Endodermal cell (in vitro differentiated cells): ENCODE data around the gene LMF1. TPM values are rescaled to one million over a fixed set of nuclear protein-coding genes. Genes with fewer than 3 reads are reported as not detected.

Experiments
- DNase-seq: peaks from one replicate; pipeline ENCODE4 v3.0.0-alpha.2; 2017
- H3K27ac ChIP-seq: 2 replicates; pipeline ENCODE4 v1.5.1; 2013; ENCODE audit warnings: mild to moderate bottlenecking, low read depth, low read length, moderate library complexity
- H3K27me3 ChIP-seq: 2 replicates; pipeline ENCODE4 v1.6.1; 2013; ENCODE audit warnings: mild to moderate bottlenecking, low read length, moderate library complexity; ENCODE audit not compliant: insufficient read depth, control insufficient read depth, poor library complexity, severe bottlenecking
- H3K36me3 ChIP-seq: 2 replicates; pipeline ENCODE4 v1.7.0; 2013; ENCODE audit warnings: mild to moderate bottlenecking, low read length, moderate library complexity; ENCODE audit not compliant: control insufficient read depth, insufficient read depth
- H3K4me1 ChIP-seq: one replicate; pipeline ENCODE4 v1.7.0; 2013; ENCODE audit warnings: low read length; ENCODE audit not compliant: control insufficient read depth, insufficient read depth
- H3K4me3 ChIP-seq: 2 replicates; pipeline ENCODE4 v1.5.1; 2013; ENCODE audit warnings: mild to moderate bottlenecking, low read length, moderate library complexity
- H3K9ac ChIP-seq: 2 replicates; pipeline ENCODE4 v1.6.1; 2013; ENCODE audit warnings: mild to moderate bottlenecking, low read length, moderate library complexity; ENCODE audit not compliant: poor library complexity, severe bottlenecking; ENCODE audit errors: extremely low read depth
- H3K9me3 ChIP-seq: 2 replicates; pipeline ENCODE4 v1.6.1; 2013; ENCODE audit warnings: mild to moderate bottlenecking, low read length, moderate library complexity; ENCODE audit not compliant: control insufficient read depth
- H3K27ac Mint-ChIP-seq: 2 replicates; pipeline ENCODE4 v1.8.0; 2020; ENCODE audit warnings: mixed read lengths
- H3K27me3 Mint-ChIP-seq: 2 replicates; pipeline ENCODE4 v1.8.0; 2021; ENCODE audit warnings: mild to moderate bottlenecking, mixed read lengths; ENCODE audit not compliant: insufficient read depth
- H3K36me3 Mint-ChIP-seq: 2 replicates; pipeline ENCODE4 v1.8.0; 2020; ENCODE audit warnings: low read depth, mixed read lengths
- H3K4me1 Mint-ChIP-seq: 2 replicates; pipeline ENCODE4 v1.8.0; 2020; ENCODE audit warnings: mixed read lengths
- H3K4me3 Mint-ChIP-seq: 2 replicates; pipeline ENCODE4 v1.8.0; 2020; ENCODE audit warnings: mild to moderate bottlenecking, moderate library complexity, mixed read lengths
- H3K9me3 Mint-ChIP-seq: 2 replicates; pipeline ENCODE4 v1.8.0; 2020; ENCODE audit warnings: mild to moderate bottlenecking, mixed read lengths
- WGBS, 2 experiments: methylation state at CpG; one replicate each; pipeline versions ENCODE4 v1.1.5 to v1.1.7; 2013; ENCODE audit warnings: missing lambda C conversion rate in 2 of 2, mixed read lengths in 1 of 2; ENCODE audit not compliant: insufficient coverage in 1 of 2, insufficient read length in 1 of 2; 5-methylcytosine and 5-hydroxymethylcytosine counted together
- total RNA-seq, 2 donors: library from RNA; stranded (reverse); fragmentation: NEBNext Ultra II Directional in 1 of 2; extraction: Animal tissue kit (Norgen Biotek cat#: 25700) in 1 of 2; gene quantifications; 2 replicates in 1 of 2; 3 replicates in 1 of 2; pipeline ENCODE4 v1.2.1, GENCODE V29; 2021
- TF ChIP-seq, protein P1 (sequence below): fragments of 200-600 bp; sonication (generic); conservative IDR thresholded peaks from 2 replicates; pipeline ENCODE4 v1.5.0; 2021; ENCODE audit warnings: antibody characterized with exemption, mild to moderate bottlenecking

Gene LMF1
- total RNA-seq, 2 donors from 2014 or later = 13.7 to 15.1 TPM

GRCh38 chr16:898216-898615 lies 72.6 kb downstream of the LMF1 start:
- Histone ChIP-seq H3K9ac (no peak overlapping the region), H3K27ac (no peak overlapping the region), H3K36me3 (no peaks in the 10 kb centered on the region), H3K4me1 (no peaks in the 10 kb centered on the region), H3K9me3 (no peaks in the 10 kb centered on the region), H3K4me3 (no peak overlapping the region), H3K27me3 (no peaks in the 10 kb centered on the region)
- Mint-ChIP-seq H3K27ac (no peak overlapping the region), H3K27me3 (no peaks in the 10 kb centered on the region), H3K4me3 (no peak overlapping the region), H3K9me3 (no peaks in the 10 kb centered on the region), H3K36me3 (peaks cover 4% of the 10 kb centered on the region), H3K4me1 (no peaks in the 10 kb centered on the region)
- TF ChIP-seq, protein P1, sequence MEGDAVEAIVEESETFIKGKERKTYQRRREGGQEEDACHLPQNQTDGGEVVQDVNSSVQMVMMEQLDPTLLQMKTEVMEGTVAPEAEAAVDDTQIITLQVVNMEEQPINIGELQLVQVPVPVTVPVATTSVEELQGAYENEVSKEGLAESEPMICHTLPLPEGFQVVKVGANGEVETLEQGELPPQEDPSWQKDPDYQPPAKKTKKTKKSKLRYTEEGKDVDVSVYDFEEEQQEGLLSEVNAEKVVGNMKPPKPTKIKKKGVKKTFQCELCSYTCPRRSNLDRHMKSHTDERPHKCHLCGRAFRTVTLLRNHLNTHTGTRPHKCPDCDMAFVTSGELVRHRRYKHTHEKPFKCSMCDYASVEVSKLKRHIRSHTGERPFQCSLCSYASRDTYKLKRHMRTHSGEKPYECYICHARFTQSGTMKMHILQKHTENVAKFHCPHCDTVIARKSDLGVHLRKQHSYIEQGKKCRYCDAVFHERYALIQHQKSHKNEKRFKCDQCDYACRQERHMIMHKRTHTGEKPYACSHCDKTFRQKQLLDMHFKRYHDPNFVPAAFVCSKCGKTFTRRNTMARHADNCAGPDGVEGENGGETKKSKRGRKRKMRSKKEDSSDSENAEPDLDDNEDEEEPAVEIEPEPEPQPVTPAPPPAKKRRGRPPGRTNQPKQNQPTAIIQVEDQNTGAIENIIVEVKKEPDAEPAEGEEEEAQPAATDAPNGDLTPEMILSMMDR = no peak
- WGBS, 2 experiments = 89 to 93% methylated on average over 8 to 11 of the region's 11 CpGs
- DNase-seq = no peak

DNA sequence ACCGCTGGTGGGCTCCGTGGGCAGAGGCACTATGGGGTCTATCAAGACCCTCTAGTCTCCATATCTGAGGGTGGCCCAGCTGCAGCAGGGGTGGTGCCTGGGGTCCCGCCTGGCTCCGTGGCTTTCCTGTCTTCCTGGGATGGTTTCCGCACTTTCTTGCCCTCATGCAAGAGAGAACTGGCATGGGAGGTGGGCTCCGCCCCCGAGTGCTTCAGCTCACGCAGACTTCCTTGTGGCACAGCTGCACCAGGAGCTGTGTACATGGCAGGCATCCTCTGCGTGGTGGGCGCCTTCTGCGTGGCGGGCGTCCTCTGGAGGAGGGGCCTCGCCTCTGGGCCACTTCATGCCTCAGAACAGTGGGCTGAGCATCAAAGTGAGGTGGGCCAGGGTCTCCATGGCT lies 73.1 kb downstream of the LMF1 start:
- Mint-ChIP-seq H3K9me3 (no peaks in the 10 kb centered on the region), H3K4me1 (no peaks in the 10 kb centered on the region), H3K27ac (no peak overlapping the region), H3K27me3 (no peaks in the 10 kb centered on the region), H3K36me3 (peaks cover 4% of the 10 kb centered on the region), H3K4me3 (no peak overlapping the region)
- Histone ChIP-seq H3K4me3 (no peak overlapping the region), H3K4me1 (no peaks in the 10 kb centered on the region), H3K9ac (no peak overlapping the region), H3K27ac (no peak overlapping the region), H3K36me3 (no peaks in the 10 kb centered on the region), H3K27me3 (no peaks in the 10 kb centered on the region), H3K9me3 (no peaks in the 10 kb centered on the region)
- no peak for DNase-seq
- TF ChIP-seq, protein P1 = no peak
- 93 to 94% methylated on average over 13 to 14 of the region's 14 CpGs for WGBS, 2 experiments

DNA sequence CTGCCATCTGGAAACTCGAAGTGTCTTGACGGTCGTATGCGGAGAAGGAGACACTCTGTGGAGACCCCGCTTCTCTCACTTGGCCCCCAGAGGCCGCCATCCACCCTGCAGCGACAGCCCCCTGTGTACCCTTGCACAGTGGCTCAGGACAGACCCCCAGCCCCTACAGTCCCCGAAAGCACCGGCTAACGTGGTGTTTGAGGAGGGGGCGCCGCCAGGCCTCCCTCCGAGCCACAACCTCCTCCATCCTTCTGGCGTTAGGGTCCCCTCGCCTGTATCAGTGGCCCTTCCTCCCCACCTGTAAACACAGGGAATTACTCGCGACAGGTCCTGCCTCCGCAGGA lies 73.6 kb downstream of the LMF1 start:
- Histone ChIP-seq H3K4me1 (no peaks in the 10 kb centered on the region), H3K27me3 (no peaks in the 10 kb centered on the region), H3K9me3 (no peaks in the 10 kb centered on the region), H3K36me3 (no peaks in the 10 kb centered on the region), H3K27ac (no peak overlapping the region), H3K9ac (no peak overlapping the region), H3K4me3 (no peak overlapping the region)
- Mint-ChIP-seq H3K4me3 (no peak overlapping the region), H3K36me3 (peaks cover 4% of the 10 kb centered on the region), H3K9me3 (no peaks in the 10 kb centered on the region), H3K4me1 (no peaks in the 10 kb centered on the region), H3K27me3 (no peaks in the 10 kb centered on the region), H3K27ac (no peak overlapping the region)
- DNase-seq = no peak
- 83 to 87% methylated on average over 10 to 18 of the region's 18 CpGs for WGBS, 2 experiments
- TF ChIP-seq, protein P1 = peak; percentile 37
